Sigmoid colon (tissue), 4 donors: Measurements from ENCODE around the gene TPRA1.

Experiments
- POLR2A ChIP-seq, 2 donors: fragments of 450-650 bp; IDR thresholded peaks; one replicate each; pipeline ENCODE4 v1.6.1; 2016; ENCODE audit warnings: antibody characterized with exemption in 2 of 2, mild to moderate bottlenecking in 2 of 2, moderate library complexity in 2 of 2
- POLR2AphosphoS5 ChIP-seq, 4 donors: sonication (generic); formaldehyde crosslinking; IDR thresholded peaks; one replicate each; pipeline ENCODE4 v1.6.1; 2017; ENCODE audit warnings: antibody characterized with exemption in 4 of 4
- TF ChIP-seq, protein P1 (sequence below), 4 experiments: fragments of 450-650 bp in 3 of 4; fragments of 200-600 bp in 1 of 4; IDR thresholded peaks; one replicate each; pipeline ENCODE4 v1.5.1; 2016 to 2019; ENCODE audit warnings: antibody characterized with exemption in 4 of 4, mild to moderate bottlenecking in 3 of 4, moderate library complexity in 2 of 4

DNA sequence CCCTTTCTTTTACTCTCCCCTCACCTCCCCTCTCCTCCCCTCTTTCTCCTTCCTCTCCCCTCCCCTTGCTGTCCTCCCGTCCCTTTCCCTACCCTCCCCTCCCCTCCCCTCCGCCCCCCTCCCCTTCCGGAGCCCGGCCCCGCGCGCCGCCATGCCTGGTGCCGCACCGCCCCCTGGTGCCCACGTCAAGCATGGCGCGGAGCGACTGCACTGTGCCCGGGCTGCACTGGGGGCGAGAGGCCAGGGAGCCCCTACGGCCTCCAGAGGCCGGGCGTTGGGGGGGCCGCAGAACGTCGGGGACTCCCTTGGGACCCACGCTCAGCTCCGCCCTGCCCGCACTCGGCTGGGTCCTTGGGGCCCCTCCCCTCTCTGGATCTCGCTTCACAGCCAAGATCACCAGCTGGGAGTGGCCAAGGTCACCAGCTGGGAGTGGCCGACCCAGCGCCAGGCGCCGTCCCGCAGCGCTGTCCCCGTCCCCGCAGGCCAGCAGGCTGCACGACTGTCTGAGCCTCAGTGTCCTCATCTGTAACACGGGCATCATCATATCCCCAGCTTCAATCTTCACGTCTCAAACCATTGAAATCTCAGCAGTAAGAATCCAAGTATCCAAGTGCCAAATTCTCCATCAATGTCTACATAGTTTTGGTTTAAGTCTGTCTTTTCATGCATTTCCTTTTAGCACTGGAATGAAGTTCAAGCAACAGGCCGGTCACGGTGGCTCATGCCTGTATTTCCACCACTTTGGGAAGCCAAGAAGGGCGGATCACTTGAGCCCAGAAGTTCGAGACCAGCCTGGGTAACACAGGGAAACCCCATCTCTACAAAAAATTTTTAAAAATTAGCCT lies 42.5 kb downstream of the TPRA1 start:
- TF ChIP-seq, protein P1, sequence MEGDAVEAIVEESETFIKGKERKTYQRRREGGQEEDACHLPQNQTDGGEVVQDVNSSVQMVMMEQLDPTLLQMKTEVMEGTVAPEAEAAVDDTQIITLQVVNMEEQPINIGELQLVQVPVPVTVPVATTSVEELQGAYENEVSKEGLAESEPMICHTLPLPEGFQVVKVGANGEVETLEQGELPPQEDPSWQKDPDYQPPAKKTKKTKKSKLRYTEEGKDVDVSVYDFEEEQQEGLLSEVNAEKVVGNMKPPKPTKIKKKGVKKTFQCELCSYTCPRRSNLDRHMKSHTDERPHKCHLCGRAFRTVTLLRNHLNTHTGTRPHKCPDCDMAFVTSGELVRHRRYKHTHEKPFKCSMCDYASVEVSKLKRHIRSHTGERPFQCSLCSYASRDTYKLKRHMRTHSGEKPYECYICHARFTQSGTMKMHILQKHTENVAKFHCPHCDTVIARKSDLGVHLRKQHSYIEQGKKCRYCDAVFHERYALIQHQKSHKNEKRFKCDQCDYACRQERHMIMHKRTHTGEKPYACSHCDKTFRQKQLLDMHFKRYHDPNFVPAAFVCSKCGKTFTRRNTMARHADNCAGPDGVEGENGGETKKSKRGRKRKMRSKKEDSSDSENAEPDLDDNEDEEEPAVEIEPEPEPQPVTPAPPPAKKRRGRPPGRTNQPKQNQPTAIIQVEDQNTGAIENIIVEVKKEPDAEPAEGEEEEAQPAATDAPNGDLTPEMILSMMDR (IDR thresholded peaks at IDR 0.05) = peak; percentile 36 to 84 (median 42)
- TF ChIP-seq POLR2AphosphoS5 (IDR thresholded peaks at IDR 0.05) (no peak), POLR2A (IDR thresholded peaks at IDR 0.05) (no peak)
